Ascending aorta (tissue), 2 donors: Measurements from ENCODE around the gene NUDT14. TPM values are rescaled to one million over a fixed set of nuclear protein-coding genes. Genes with fewer than 3 reads are reported as not detected.

Experiments used
- DNase-seq, 2 donors: peaks; one replicate each; pipeline ENCODE4 v3.0.0-alpha.2; 2019; ENCODE audit warnings: low spot score in 2 of 2
- H3K27ac ChIP-seq, 2 donors: fragments of 200-600 bp; sonication (generic); one replicate each; pipeline ENCODE4 v1.5.1; 2016 to 2017; ENCODE audit warnings: mild to moderate bottlenecking in 1 of 2
- H3K27me3 ChIP-seq: fragments of 200-600 bp; sonication (generic); one replicate; pipeline ENCODE4 v1.5.1; 2017
- H3K36me3 ChIP-seq, 2 donors: fragments of 200-600 bp; sonication (generic); one replicate each; pipeline ENCODE4 v1.5.1; 2016
- H3K4me1 ChIP-seq, 2 donors: fragments of 200-600 bp; sonication (generic); one replicate each; pipeline ENCODE4 v1.5.1; 2016 to 2017; ENCODE audit warnings: mild to moderate bottlenecking in 1 of 2
- H3K4me3 ChIP-seq, 2 donors: fragments of 200-600 bp; sonication (generic); one replicate each; pipeline ENCODE4 v1.5.1; 2016 to 2017; ENCODE audit warnings: mild to moderate bottlenecking in 1 of 2
- H3K9me3 ChIP-seq, 2 donors: fragments of 200-600 bp; sonication (generic); one replicate each; pipeline ENCODE4 v1.5.1; 2016
- intact Hi-C: fragments of 100-400 bp; cut with DNase I; formaldehyde crosslinking; loops from one replicate; pipeline ENCODE4 v1.15.1; 2023
- total RNA-seq: library from RNA; depleted of rRNA; stranded (reverse); fragments of >200 nt; gene quantifications from one replicate; pipeline ENCODE4 v1.1.0, GENCODE V29; 2016
- TF ChIP-seq, protein P1 (sequence below), 3 experiments: fragments of 200-600 bp in 2 of 3; fragments of 450-650 bp in 1 of 3; sonication (generic) in 2 of 3; IDR thresholded peaks; one replicate each; pipeline ENCODE4 v1.5.1; 2016 to 2019; ENCODE audit warnings: antibody characterized with exemption in 3 of 3, mild to moderate bottlenecking in 1 of 3, moderate library complexity in 1 of 3

Gene NUDT14
- total RNA-seq, 1 donor from 2014 or later: 1.5 TPM

DNA sequence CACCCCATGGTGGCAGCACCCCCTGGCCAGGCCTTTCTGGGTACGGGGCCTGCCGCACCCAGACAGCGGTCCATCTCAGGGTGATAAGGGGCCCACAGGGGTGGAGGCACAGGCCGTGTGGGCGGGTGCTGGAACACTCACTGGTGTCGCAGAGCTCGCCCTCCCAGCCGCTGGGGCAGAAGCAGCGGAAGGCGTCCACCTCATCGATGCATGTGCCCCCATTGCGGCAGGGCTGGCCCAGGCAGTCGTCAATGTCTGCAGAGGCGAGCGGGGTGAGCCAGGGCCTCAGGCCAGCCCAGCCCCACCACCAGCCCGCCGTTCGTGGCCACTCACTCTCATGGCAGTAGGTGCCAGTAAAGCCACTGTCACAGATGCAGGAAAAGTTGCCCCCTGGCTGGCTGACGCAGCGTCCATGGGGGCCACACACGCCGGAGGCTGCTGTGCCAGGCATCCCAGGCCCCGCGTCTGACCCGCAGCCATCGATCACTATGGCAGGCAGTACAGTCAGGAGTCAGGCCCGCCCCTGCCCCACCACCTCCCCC, 32.4 kb downstream of the NUDT14 start:
- TF ChIP-seq, protein P1, sequence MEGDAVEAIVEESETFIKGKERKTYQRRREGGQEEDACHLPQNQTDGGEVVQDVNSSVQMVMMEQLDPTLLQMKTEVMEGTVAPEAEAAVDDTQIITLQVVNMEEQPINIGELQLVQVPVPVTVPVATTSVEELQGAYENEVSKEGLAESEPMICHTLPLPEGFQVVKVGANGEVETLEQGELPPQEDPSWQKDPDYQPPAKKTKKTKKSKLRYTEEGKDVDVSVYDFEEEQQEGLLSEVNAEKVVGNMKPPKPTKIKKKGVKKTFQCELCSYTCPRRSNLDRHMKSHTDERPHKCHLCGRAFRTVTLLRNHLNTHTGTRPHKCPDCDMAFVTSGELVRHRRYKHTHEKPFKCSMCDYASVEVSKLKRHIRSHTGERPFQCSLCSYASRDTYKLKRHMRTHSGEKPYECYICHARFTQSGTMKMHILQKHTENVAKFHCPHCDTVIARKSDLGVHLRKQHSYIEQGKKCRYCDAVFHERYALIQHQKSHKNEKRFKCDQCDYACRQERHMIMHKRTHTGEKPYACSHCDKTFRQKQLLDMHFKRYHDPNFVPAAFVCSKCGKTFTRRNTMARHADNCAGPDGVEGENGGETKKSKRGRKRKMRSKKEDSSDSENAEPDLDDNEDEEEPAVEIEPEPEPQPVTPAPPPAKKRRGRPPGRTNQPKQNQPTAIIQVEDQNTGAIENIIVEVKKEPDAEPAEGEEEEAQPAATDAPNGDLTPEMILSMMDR (IDR thresholded peaks at IDR 0.05): no peak
- DNase-seq: no peak
- Histone ChIP-seq H3K4me3 (no peak overlapping the region), H3K27ac (no peak overlapping the region), H3K27me3 (no peaks in the 10 kb centered on the region), H3K36me3 (peaks cover 0 to 11% of the 10 kb centered on the region in 2 donors), H3K4me1 (no peaks in the 10 kb centered on the region), H3K9me3 (no peaks in the 10 kb centered on the region)
- intact Hi-C loops: no loop called here

GRCh38 chr14:105147671-105148603, 33.2 kb downstream of the NUDT14 start:
- H3K36me3 ChIP-seq: peaks cover 0 to 13% of the 10 kb centered on the region in 2 donors
- intact Hi-C loops: no loop called here
- H3K4me3 ChIP-seq: no peak overlapping the region
- no peaks in the 10 kb centered on the region for H3K27me3 ChIP-seq
- no peaks in the 10 kb centered on the region for H3K9me3 ChIP-seq
- TF ChIP-seq, protein P1 (IDR thresholded peaks at IDR 0.05): no peak
- no peak for DNase-seq
- no peaks in the 10 kb centered on the region for H3K4me1 ChIP-seq
- H3K27ac ChIP-seq: no peak overlapping the region

DNA sequence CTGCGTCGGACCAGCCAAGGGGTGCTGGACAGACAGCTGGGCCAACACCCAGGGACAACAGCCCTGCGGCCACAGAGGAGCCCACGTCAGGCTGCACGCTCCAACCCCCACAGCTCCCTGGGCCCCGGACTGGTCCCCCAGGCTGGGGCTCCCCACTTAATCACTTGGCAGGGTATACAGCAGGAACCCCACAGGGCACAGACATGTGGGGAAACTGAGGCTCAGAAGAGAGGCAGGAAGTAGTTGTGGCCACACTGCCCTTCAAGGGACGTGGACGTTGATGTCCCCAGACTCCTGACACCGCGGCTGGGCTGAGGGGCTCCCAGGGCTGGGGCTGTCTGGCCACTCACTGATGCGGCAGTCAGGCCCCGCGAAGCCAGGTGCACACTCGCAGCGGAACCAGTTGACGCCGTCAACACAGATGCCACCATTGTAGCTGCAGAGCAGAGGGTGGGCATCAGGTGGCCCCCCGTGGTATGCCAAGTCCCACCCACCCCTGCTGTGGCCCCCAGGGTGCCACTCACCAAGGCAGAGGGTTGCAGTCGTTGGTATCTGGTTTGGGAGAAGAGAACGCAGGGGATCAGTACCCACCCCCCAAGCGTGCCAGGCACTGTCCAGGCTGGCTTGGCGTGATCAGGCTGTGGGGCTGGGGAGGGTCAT, 34.0 kb downstream of the NUDT14 start:
- no peak overlapping the region for H3K4me3 ChIP-seq
- H3K27me3 ChIP-seq: no peaks in the 10 kb centered on the region
- intact Hi-C loops: no loop called here
- H3K27ac ChIP-seq: no peak overlapping the region
- no peak for DNase-seq
- H3K36me3 ChIP-seq: peaks cover 0 to 18% of the 10 kb centered on the region in 2 donors
- H3K4me1 ChIP-seq: no peaks in the 10 kb centered on the region
- no peaks in the 10 kb centered on the region for H3K9me3 ChIP-seq
- TF ChIP-seq, protein P1 (IDR thresholded peaks at IDR 0.05): no peak

GRCh38 chr14:105146181-105146975, 34.7 kb downstream of the NUDT14 start:
- no peak for DNase-seq
- Histone ChIP-seq H3K27ac (no peak overlapping the region), H3K9me3 (no peaks in the 10 kb centered on the region), H3K4me1 (no peaks in the 10 kb centered on the region), H3K27me3 (no peaks in the 10 kb centered on the region), H3K36me3 (peaks cover 0 to 22% of the 10 kb centered on the region in 2 donors), H3K4me3 (no peak overlapping the region)
- TF ChIP-seq, protein P1 (IDR thresholded peaks at IDR 0.05): no peak
- intact Hi-C loops: no loop called here
